HG02852 (cell line): Measurements from ENCODE around the gene LEMD2.

Experiments used
- ATAC-seq: cut with Tn5 transposase; IDR thresholded peaks from one replicate; pipeline ENCODE4 v1.9.1; 2021; ENCODE audit warnings: mild to moderate bottlenecking, moderate library complexity; ENCODE audit not compliant: unreplicated experiment

Gene LEMD2

DNA sequence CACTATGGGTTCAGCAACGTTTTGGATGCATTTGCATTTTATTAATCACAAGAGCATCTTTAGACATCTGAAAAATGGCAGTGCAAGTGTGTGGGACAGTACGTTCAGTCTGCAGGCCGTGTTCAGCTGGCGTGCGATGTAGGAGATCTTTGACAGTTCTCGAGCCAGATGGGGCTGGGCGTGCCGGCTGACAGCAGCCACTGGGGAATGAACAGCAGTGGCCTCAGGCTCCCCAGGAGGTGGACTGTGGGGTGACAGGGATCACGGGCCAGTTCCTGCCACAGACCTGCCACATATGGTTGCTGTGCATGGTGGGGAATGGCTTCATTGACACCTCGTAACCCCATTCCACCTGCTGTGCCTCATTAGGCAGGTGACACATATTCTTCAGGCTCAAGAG, 31.3 kb upstream of the LEMD2 start:
- no peak for ATAC-seq

DNA sequence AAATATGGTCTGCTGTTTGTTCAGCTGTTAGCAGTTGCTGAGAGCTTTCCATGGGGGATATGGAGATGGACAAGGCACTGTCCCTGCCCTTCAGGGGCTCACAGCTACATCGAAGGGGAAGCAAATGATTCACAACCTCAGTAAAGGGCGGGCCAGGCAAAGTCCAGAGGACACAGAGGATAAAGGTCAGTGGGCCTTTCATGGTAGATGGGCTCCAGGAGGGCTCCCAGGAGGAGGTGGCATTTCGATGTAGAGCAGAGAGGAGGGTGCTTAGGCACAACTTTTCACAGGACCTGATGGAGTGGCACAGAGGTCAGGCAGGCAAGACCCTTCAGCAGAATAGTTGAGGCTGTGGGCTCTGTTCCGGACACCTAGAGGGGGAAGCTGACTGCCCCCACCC, 30.1 kb upstream of the LEMD2 start:
- no peak for ATAC-seq

DNA sequence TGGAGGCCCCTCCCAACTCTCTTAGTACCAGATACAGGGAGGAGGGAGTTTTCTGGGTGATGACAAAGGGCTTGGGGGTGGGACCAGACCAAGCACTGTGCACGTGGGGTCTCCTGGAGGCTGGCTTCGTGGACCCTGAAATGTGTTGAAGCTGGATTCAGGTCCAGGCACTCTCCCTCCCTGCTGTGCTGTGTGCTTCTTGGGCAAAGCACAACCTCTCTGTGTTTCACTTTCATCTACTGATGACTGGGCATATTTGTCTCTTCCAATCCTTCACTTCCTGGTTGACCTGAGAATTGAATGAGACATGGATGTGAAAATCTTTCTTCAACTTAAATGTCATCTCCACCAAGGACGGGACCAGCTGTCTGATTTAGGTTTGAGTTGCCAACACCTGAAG, 29.4 kb upstream of the LEMD2 start:
- ATAC-seq = no peak

DNA sequence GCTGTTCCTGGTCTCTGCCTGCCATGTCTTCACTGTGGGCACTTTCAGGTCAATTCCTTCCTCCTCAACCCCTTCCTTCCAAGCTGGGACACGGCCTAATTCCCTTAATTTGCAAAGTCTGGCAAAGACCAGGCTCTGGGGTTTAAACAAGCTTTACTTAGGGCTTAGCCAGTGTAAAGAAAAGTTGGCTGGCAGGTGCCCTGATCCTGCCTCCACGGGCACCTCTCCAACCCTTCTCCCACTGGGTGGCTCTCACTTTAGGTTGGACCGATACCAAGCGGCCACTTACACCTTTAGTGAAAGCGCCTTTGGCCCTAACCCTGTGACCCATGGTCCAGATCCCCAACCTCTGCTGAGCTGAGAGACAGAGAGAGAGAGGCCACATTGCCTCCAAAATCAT, 28.6 kb upstream of the LEMD2 start:
- ATAC-seq = no peak

DNA sequence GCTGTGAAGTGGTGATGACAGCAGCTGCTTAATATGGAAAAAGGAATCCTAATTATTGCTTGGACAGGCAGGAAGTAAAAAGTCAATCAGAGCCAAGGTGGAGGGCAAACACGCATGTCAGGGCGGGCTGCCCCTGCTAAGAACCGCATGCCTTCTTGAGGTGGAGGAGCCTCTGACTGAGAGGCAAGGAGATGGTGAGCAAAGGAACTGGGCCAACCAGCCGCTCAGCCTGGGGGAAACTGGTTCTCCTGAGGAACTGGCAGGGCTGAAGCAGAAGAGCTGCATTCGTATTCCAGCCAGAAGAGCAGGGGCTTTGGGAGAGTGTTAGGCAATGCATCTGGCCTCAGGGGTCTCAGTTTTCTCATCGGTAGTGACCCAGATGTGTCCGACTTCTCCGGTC, 28.0 kb upstream of the LEMD2 start:
- no peak for ATAC-seq

DNA sequence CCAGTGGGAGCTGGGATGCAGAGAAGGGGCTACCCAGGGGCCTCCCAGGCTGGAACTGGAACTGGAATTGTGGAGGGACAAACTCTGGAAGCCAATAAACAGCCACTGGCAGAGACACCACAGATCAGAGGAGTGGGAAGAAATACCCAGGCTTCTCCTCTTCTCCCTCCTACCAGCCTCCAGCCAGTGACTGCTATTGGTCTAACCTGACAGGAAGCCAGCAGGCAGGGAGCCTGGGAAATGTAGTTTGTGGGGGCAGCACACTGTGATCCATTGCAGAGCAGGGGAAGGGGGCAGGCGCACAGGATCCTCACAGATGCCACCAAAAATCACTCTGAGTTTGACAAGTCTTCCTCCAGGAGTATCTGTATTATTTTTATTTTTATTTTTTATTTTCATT, 26.9 kb upstream of the LEMD2 start:
- no peak for ATAC-seq

DNA sequence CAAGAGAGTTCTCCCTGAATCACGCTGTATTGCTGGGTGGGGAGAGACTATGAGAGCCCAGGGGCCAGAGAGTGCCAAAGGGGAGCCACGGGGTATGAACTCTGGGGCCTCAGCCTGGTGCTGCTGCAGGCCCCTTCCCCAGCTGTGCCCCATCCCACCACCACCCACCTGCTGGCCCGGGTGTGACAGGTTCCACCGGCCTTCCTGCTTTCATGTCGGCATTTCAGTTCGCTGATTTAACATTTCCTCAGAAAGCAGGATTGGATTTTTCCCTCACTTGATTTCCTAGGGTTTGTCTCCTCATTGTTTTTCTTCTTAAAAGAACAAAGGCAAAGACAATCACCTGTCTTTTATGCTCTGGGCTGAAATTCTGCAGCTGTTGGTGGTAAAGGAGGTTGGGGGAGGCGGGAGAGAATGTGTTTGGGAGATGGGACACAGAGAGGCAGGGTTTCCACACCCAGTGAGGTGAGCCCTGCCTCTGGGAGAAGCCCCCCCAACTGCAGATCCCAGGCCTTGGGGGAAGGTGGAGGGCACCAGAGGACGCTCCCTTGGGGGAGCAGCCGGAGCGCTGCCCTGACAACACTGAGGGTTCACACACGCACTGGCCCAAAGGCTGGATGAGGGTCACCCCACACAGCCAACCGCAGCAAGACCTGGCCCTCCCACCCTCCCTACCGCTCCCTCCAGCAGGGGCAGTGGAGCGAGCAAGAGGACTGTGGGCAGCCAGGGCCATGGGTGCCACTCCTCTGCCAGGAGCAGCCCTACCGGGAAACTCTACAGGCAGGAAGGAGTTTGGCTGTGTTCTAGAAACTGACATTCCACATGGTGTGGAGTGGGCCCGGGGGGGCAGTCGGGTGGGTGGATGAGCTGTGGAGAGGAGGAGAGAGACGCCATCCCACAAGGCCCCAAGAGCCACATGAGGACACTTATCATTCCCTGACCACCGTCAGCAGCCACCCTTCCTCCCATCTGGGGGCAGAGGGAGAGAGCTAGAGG, 25.4 kb upstream of the LEMD2 start:
- no peak for ATAC-seq

DNA sequence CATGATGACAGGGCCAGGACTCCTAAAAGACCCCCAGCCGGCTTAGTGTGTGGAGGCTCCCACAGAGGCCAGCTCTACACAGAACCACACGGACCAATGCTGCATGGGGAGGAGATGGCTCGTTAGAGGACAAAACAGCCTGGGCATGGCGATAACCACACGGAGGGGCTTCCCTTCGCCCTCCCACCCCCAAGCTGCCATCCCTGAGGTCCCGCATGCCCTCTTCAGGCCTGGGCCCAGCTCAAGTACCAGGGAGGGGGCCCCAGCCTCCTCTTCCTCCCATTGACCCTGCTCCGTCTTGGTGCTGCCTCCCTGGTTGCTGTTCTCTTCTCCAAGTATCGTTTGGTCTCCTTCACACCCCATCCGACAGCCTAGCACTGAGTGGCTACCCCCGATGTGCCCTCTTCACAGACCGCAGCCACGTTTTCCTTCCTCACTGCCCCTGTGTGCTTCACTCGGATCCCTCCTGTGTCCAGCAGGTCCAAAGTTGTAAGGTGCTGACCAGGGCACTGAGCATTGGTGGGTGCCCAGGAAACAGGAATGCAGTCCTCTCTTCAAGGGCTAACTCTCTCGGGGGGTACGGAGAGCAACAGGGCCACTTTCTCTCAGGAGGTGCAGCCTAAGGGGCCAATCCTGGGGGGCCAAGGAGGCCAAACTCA, 24.4 kb upstream of the LEMD2 start:
- ATAC-seq = no peak

DNA sequence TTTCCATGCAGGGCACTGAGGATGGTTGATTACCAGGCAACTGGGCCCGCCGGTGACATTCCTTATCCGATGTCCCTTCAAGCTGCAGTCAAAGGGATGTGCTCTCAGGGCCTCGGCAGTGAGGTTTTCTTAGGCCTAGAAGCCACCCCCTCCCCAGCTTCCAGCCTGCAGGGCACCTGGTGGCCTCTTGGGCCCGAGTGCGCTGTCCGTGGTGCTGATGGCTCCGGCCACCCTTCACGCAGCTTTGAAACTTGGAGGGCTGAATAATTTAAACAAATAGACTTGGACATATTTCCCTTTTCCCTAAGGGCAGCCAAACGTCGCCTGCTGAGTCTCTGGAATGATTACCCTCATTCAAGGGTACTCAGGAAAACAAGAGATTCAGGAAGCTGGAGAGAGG, 23.7 kb upstream of the LEMD2 start:
- ATAC-seq = no peak

DNA sequence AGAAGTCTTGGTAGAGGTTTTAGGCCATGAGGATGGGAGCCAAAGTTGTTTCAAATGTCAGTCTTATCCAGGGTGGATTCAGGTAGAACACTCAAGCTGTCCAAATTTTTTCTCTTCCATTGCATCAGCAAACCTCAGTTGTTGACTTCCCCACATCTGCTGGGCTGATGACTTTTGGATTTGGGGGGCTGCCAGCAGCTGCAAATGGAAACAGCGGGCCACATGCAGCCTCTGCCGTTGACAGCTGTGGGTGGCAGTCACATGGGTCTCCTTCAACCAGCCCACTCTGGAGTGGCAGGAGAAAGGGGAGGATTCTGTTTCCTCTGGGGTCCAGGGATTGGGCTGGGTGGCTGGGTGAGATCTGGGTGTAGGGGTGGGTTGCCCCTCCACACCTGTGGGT, 20.7 kb upstream of the LEMD2 start:
- ATAC-seq = no peak

DNA sequence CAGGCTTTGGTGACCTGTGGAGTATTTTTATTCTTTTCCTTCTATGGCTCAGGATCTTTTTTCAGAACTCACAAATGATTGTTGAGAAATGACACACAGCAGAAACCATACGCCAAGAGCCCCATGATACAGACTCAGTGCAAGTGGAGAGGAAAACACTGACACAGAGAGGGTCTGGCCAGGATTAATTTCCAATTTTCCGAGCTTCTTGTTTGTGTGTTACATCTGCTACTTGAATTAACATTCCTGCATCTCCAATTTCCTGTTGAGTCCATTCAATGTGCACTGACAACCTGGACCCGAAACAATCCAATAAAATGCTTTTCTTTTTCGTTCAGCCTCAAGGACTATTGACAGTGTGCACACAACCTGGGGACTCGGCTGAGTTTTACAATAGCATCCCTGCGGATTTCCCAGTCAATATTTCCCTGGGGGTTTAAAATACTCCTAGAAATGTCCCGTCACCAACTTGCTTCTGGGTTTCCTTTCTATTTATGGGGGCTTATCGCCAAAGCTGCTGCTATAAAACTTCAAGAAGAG, 19.8 kb upstream of the LEMD2 start:
- ATAC-seq = no peak

DNA sequence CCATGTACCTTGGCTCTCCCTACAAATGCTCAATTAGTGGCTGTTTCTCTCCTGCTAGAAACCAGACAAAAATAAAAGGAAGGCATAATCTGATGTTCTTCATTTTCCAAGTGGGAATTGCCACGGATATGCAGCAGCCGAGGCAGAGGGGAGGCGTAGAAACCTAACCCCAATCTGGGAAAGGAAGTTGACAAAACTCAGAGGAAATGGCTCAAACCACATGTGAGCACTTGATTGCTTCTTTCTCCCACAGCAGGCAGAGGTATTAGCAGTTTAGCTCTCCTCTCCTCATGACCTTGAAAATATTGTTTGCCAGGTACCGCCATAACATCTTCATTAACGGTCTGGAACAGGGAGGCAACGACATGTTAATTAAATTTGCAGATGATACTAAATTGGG, 18.7 kb upstream of the LEMD2 start:
- ATAC-seq = no peak

DNA sequence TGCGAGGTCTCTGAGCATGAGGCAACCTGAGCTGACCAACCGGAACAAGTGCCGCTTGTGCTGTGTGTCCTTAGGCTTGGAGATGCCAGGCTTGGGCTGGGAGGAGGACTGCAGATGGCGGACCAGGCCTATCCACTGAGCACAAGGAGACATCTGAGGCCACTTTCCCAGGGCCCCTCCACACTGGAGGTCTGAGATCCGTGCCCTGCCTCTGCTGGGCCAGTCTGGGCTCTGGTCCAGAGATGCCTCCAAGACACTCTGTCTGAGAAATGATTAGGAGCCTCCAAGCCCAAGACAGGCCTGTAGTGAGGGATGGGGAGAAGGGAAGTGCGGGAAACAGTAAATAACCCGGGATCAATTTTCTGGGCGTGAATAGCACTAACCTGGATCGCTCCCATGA, 17.9 kb upstream of the LEMD2 start:
- ATAC-seq = no peak

DNA sequence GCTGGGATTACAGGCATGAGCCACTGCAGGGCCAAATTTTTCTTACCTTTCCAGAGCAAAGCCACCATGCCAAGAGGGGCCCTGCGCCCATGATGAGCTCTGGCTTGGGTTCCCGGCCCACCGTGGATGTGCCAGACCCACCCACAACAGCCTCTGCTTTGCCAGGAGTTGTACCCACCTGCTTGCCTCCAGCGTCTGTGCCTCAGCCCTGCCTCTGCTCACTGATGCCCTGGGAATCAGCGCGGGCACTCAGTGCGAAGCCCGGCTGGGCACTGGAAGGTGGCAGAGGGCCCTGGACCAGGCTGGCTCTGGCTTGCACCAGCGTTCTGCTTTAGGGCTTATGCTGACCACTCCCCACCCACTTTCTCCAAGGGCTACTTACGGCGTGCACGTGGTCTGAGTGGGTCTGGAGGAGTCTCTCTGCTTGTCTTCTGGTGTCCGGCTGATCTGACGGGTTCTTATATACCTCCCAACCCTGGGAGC, 14.7 kb upstream of the LEMD2 start, which contains the start of gene MLN:
Gene MLN (minus strand): TSS at position 433 of the 483 bp plus-strand sequence. CDS start 2,840 bp downstream, outside the sequence.
- ATAC-seq = no peak

DNA sequence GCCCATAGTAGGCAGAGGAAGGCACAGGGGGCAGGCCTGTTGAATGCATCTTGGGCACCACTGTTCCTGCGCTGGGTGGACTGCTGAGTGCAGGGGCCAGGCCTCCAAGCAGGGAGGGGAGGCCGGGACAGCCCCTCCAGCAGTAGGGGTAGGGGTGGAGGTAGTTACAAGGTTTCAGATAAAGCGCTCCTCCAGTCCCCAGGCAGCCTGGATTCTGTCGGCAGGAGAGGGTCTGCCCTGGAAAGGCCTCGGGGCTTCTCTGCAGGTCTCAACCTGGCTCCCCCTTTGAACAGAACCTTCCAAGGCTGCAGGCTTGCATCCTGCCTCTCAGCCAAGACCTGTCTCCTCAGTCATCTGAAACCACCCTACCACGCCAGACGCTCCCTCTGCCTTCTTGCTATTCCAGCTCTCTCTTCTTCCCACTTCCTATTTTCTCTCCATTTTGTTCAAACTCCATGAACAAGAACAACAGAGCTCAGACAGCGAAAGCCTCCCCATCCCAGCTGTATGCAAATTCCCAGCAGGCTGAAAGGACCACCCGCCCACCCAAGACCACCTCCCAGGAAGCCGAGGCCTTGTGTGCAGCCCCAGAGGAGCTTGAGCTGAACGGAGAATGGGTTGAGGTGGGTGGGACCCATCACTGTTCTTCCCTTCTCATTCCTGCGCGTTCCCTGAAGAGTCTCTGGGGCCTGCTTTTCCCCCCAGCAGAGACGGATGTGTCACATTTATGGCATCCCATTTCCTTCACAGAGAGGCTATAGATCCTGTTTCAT, 13.4 kb upstream of the LEMD2 start:
- no peak for ATAC-seq

DNA sequence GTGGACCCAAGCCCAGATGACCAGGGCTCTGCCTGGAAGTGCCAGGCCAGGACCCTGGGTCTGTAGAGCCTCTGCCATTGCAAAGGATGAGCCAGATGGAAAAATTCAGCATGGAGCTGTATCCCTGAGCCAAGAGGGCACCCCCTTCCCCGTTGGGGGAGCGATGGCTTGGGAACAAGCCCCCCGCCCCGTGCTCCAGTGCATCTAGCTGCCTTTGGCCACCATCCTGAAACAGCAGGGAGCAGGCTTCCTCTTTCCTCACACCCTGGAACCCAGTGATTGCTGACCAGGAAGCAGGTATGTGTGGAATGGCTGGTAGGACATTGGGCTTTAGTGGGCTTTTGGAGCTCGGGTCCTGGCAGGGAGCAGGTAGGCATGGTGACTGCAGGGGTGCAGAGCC, 12.7 kb upstream of the LEMD2 start:
- ATAC-seq = no peak

DNA sequence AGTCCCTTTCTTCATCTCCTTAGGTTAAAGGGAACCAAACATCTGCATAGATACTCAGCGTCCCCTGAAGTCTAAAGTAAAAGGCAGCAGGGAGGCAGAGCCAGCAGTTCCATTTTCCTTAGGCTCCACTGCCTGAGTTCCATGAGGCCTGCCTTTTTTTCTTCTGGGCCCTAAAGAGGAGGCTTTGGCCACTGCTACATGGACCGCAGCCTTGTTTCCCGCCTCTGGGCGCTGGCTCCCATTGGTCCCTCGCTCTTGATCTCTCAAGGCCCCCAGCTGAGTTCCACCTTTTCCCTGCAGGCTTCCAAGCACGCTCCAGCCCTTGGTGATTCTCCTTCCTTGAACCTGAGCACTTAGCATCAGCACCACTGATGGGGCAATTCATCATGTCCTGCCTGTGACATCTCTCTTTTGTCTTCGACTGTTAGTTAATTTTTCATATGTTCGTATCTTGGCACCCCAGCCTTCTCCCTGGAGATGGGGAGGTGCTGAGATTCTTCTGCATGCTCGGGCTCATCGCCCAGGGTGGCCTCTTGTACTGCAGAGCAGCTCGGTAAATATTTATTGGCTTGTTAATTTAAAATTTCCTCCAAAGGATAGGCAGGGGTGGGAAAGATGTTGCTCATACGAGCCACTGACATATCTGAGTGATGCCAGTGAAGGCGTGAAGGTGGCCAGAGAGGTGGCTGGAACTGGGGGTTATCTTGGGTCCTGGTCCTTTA, 11.5 kb upstream of the LEMD2 start:
- no peak for ATAC-seq

DNA sequence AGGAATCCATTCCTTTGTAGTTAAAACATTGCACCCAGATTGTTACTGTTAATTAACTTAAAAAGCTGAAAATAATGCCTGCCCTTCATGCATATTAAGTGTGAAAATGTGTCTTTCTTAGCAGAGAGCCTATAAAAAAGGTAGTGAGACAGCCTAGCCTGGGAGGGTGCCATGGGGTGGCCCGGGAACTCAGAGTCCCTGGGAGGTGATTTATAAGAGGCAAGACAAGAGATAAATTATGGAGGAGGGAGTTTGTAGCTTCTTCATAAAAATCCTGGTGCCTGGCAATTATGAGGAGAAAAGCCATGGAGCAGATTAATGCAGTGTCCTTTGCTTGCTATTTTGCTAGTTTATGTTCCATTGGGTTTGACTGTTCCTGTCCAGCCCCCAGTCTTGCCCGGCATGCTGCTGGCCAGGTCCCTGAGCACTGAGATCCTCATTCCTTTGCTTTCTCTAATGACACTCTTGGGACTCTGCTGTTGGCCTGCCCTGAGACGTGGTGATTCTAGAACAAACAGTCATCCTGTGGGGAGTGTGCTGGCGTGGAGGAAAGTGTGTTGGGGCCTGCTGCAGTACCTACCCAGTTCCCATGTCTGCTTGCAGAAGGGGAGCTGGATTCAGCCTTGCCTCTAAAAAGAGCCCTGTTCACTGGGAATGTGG, 10.7 kb upstream of the LEMD2 start:
- ATAC-seq = no peak

DNA sequence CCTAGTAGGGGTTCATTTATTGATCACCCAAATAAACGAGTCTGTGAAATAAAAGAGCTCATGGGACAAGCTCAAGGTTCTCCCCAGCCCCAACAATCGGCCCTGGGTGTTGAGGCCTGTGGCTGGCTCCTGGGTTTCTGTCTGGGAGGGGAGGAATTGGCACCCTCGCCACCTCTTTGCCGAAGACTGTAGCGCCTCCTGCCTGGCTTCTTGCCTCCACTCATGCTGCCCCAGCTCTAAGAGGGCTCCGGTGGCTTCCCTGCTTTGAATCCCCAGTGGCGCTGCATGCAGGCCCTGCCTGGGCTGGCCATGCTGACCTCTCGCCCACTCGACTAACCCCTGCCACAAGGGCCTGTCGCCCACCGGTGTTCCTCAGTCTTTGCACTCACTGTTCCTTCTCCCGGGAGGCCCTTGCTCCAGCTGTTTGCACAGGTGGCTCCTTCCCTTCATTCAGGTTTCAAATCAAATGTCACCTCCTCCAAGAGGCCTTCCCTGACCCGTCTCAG, 9.5 kb upstream of the LEMD2 start:
- no peak for ATAC-seq
